Omental fat pad (tissue), 4 donors: ENCODE measurements around the gene AUTS2. TPM values are rescaled to one million over a fixed set of nuclear protein-coding genes. Genes with fewer than 3 reads are reported as not detected.

ENCODE experiments used
- ATAC-seq: fragments of 150-250 bp; one replicate; pipeline ENCODE4 v1.9.1; 2016; ENCODE audit warnings: mild to moderate bottlenecking, moderate library complexity; ENCODE audit not compliant: low FRiP score
- DNase-seq: peaks from one replicate; pipeline ENCODE4 v3.0.0-alpha.2; 2019; ENCODE audit warnings: low spot score
- CTCF ChIP-seq, 3 donors: fragments of 450-650 bp; IDR thresholded peaks; one replicate each; pipeline ENCODE4 v1.5.1; 2016 to 2017; ENCODE audit warnings: antibody characterized with exemption in 3 of 3, mild to moderate bottlenecking in 3 of 3, moderate library complexity in 2 of 3
- total RNA-seq, 4 donors: library from RNA; depleted of rRNA; stranded (reverse); fragments of >200 nt; gene quantifications; one replicate each; pipeline ENCODE4 v1.1.0, GENCODE V29; 2016

Gene AUTS2
- total RNA-seq, 4 donors from 2014 or later: 13.2 to 27.0 (median 21.2) TPM

- ATAC-seq (no peak), DNase-seq (no peak)
- no peak for TF ChIP-seq CTCF (IDR thresholded peaks at IDR 0.05)
Measured at GRCh38 chr7:69748530-69748929, 150.3 kb downstream of the AUTS2 start.

- no peak for ATAC-seq
- no peak for DNase-seq
- no peak for TF ChIP-seq CTCF (IDR thresholded peaks at IDR 0.05)
Measured at GRCh38 chr7:69749372-69749979, 151.2 kb downstream of the AUTS2 start.

GRCh38 chr7:69749994-69750393 is 151.7 kb downstream of the AUTS2 start:
- ATAC-seq (no peak), DNase-seq (no peak)
- no peak for TF ChIP-seq CTCF (IDR thresholded peaks at IDR 0.05)

- TF ChIP-seq CTCF (IDR thresholded peaks at IDR 0.05): no peak
- ATAC-seq (no peak), DNase-seq (no peak)
Measured at GRCh38 chr7:69751026-69751425, 152.8 kb downstream of the AUTS2 start.

- DNase-seq (no peak), ATAC-seq (no peak)
Measured at GRCh38 chr7:69753981-69754380, 155.7 kb downstream of the AUTS2 start.

GRCh38 chr7:69754476-69754875 is 156.2 kb downstream of the AUTS2 start:
- TF ChIP-seq CTCF (IDR thresholded peaks at IDR 0.05): no peak
- no peak for ATAC-seq
- DNase-seq: no peak

More at GRCh38 chr7:69753981-69754380, 155.7 kb downstream of the AUTS2 start:
- TF ChIP-seq CTCF (IDR thresholded peaks at IDR 0.05): no peak

GRCh38 chr7:69756235-69756634 is 158.0 kb downstream of the AUTS2 start:
- DNase-seq (no peak), ATAC-seq (no peak)
- TF ChIP-seq CTCF (IDR thresholded peaks at IDR 0.05): no peak
